GM19372 (cell line): ENCODE results near the gene COL8A1.

Source experiments
- ATAC-seq: cut with Tn5 transposase; IDR thresholded peaks from one replicate; pipeline ENCODE4 v1.9.1; 2021; ENCODE audit warnings: mild to moderate bottlenecking, low read depth, moderate library complexity; ENCODE audit not compliant: unreplicated experiment

Gene COL8A1

GRCh38 chr3:99668044-99668443, 29.6 kb downstream of the COL8A1 start:
- ATAC-seq: no peak

GRCh38 chr3:99669879-99670555, 31.6 kb downstream of the COL8A1 start:
- ATAC-seq: no peak

- no peak for ATAC-seq
Measured at GRCh38 chr3:99670556-99670950, 32.2 kb downstream of the COL8A1 start.

GRCh38 chr3:99674086-99674789, 35.8 kb downstream of the COL8A1 start:
- ATAC-seq: no peak

GRCh38 chr3:99678023-99678422, 39.6 kb downstream of the COL8A1 start:
- no peak for ATAC-seq

- no peak for ATAC-seq
Measured at GRCh38 chr3:99678896-99679295, 40.5 kb downstream of the COL8A1 start.

GRCh38 chr3:99681512-99681911, 43.1 kb downstream of the COL8A1 start:
- no peak for ATAC-seq

GRCh38 chr3:99681976-99682375, 43.6 kb downstream of the COL8A1 start:
- no peak for ATAC-seq

GRCh38 chr3:99683465-99683864, 45.1 kb downstream of the COL8A1 start:
- ATAC-seq: no peak

GRCh38 chr3:99683876-99684275, 45.5 kb downstream of the COL8A1 start:
- no peak for ATAC-seq

GRCh38 chr3:99684644-99685043, 46.2 kb downstream of the COL8A1 start:
- no peak for ATAC-seq

GRCh38 chr3:99686469-99686868, 48.1 kb downstream of the COL8A1 start:
- ATAC-seq: no peak

- ATAC-seq: peak; percentile 74
Measured at GRCh38 chr3:99686955-99687612, 48.7 kb downstream of the COL8A1 start.

GRCh38 chr3:99690761-99691369, 52.5 kb downstream of the COL8A1 start:
- ATAC-seq: no peak

GRCh38 chr3:99693636-99694035, 55.2 kb downstream of the COL8A1 start:
- ATAC-seq: no peak

- ATAC-seq: no peak
Measured at GRCh38 chr3:99696497-99696896, 58.1 kb downstream of the COL8A1 start.

- no peak for ATAC-seq
Measured at GRCh38 chr3:99697250-99697649, 58.9 kb downstream of the COL8A1 start.

- no peak for ATAC-seq
Measured at GRCh38 chr3:99698932-99699331, 60.5 kb downstream of the COL8A1 start.

GRCh38 chr3:99699841-99700240, 61.4 kb downstream of the COL8A1 start:
- ATAC-seq: no peak

- no peak for ATAC-seq
Measured at GRCh38 chr3:99700631-99701268, 62.4 kb downstream of the COL8A1 start.
